Measurements from ENCODE around the gene INSL6.
"Not testable (repeated sequence)": the region's sequence is repeated elsewhere in the genome, so short reads cannot be mapped to it uniquely, and the experiment has no call there.

Gene INSL6, protein sequence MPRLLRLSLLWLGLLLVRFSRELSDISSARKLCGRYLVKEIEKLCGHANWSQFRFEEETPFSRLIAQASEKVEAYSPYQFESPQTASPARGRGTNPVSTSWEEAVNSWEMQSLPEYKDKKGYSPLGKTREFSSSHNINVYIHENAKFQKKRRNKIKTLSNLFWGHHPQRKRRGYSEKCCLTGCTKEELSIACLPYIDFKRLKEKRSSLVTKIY

DNA sequence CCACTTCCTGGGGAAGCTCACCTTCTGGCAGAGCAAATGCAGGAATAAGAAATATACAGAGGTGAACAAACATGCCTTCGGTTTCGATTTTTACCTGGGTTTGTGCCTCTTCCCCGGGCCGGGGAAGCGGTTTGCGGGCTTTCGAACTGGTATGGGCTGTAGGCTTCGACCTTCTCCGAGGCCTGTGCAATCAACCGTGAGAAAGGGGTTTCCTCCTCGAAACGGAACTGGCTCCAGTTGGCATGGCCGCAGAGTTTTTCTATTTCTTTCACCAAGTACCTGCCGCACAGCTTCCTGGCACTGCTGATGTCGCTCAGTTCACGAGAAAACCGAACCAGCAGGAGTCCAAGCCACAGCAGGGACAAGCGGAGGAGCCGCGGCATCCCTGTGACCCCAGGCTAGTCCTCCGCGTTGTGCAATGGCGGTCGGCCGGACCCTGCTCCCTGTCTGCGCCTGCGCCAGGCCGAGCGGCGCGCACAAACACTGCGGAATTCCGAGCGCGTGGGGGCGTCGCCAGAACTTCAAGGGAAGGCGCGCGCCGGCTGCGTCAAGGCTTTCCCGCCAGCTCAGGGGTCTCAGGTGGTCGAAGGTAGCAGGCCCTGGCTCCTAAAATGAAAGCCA, at the start of gene INSL6:
TSS of gene INSL6 (minus strand) at position 420 of the 621 bp plus-strand sequence. CDS start at position 383, 37 bp downstream.
- DNase-seq, result no peak

DNA sequence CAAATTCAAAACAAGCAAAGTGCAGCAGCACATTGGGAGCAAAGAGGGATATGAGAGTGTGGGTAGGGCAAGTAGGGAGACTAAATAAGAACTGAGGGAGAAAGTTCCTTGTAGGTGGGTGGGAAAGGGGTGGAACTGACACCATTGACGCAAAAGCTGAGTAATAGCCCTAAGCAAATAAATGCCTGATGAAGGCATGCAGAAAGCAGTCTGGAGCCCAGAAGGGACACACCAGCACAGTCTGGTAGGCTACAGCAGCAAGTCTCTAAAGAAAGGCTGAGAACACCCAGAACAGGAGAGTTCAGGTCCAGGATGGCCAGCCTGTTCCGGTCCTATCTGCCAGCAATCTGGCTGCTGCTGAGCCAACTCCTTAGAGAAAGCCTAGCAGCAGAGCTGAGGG, 45.8 kb upstream of the INSL6 start, which contains the start of gene INSL4:
TSS of gene INSL4 (plus strand) at position 208 of the 400 bp plus-strand sequence. CDS start at position 313, 105 bp downstream.
- no peak for DNase-seq

DNA sequence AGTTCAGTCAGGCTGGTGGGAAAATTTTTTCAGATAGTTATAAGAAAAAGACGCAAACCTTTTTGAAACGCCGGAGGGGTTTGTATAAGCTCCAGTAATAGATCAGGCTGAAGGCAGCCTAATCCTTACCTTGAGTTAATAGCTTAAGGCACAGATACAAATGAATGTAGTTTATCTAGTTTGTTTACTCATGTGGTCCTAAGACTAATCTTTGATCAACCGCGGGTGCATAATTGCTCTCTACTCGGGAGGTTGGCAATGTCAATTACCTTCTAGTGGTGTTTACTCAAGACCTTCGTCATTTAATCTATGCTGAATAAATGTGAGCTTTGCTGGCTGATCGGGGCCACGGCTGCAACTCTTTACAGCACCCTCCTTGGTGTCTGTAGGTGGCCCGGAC, 45.1 kb upstream of the INSL6 start:
- DNase-seq, result no peak

DNA sequence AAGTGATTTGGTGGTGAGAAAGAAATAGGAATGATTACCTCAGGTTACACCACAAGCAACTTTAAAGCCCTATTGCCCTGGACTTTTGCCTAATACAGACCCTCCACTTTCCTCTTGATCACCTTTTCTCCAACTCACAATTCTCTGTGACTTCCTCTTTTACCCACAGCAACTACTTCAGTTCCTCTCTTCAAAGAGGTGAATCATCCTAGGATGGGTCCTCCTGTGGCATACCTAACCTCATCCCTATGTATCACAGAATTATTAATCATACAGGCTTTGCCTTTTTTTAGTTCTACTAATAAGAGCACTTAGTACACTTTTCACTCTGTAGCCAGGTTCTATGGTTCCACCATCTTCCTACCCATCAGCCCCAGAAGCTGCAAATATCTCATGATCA, 19.6 kb upstream of the INSL6 start:
- DNase-seq, result no peak

DNA sequence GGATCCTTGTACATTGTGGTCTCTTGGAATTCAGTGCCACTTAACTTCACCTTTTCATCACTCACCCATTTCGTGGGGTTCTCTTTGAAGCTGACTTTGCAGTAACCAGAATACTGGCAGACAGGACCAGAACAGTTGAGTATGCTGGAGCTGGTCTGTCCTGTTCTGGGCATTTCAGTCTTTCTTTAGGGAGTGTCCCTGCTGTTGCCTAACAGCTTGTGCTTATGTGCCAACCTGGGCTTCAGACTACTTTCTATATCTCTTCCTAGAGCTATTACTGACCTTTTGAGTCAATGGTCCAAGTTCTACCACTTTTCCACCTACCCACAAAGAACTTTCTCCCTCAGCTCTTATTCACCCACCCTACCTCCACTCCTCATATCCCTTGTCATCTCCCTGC, 10.0 kb upstream of the INSL6 start:
- DNase-seq, result no peak

DNA sequence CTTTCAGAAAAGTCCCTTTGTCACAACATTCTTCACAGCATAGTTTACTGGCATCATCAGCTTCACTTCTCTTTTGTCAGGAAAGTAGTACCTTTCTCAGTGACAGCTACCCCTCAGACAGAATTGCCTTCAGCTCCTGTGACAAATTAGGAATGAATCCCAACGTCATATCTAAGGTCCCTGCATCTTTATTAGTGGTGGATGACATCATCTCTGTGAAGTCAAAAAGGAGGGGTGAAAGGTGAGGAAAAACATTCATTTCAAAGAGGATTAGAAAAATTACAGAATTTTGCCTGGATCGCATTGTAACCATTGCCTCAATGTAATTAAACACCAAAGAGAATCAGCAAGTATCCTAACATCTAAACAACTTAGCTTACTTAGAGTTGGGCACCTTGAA, 7.9 kb upstream of the INSL6 start:
- DNase-seq, result no peak

DNA sequence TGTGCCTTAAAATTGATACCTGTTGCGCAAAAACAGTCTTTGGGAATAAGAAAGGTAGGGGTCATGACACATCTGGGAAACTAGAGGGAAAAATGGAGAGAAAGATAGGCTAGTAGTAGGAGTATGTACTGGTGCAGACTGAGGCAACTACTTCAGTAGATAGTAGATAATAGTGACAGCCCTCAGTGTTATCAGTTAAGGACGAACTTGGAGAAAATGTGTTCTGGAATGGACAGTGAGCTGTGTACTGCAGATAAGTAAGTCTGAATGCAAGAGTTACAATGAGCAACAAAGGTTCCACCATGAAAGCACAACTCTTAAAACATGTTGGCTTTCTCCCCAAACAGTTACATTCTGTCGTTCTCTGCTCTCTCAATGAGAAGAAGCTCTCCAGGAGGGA, 6.5 kb upstream of the INSL6 start:
- DNase-seq, result no peak

DNA sequence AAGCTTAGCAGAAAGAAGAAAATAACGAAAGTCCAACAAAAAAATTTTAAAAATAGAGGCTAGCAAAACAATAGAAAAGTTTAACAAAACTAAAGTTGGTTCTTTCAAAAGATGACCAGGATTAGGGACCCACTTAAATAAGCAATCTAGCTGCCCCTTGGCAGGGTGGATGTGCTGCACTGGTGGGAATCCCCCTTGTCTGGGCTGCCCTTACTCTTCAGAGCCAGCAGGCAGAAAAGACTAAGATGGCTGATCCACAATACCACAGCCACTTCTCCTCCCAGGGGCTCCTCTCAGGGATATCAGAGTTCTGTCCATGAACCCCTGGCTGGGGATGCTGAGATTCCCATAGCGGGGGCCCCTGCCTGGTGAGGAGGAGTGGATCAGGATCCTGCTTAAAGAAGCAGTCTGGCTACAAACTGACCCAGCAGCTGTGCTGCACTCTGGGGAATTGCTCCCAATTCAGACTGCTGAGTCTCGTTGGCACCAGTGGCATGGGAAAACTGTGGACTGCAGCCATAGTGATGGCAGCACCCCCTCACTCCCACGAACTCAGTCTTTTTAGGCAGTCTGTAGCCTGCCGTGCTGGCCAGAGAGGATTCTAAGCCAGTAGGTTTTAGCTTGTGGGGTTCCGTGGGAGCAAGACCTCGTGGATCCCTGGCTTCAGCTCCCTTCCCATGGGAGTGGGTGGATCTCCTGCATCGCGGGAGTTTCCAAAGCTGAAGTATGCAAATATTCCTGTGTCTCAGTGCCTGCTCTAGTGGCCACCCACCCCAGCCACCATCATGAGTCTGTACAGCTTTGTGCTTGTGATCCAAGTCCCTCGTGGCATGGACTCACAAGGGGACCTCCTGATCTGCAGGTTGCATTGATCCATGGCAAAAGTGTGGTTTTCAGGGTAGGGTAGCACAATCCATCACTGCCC, 2.9 kb upstream of the INSL6 start:
- no peak for DNase-seq

DNA sequence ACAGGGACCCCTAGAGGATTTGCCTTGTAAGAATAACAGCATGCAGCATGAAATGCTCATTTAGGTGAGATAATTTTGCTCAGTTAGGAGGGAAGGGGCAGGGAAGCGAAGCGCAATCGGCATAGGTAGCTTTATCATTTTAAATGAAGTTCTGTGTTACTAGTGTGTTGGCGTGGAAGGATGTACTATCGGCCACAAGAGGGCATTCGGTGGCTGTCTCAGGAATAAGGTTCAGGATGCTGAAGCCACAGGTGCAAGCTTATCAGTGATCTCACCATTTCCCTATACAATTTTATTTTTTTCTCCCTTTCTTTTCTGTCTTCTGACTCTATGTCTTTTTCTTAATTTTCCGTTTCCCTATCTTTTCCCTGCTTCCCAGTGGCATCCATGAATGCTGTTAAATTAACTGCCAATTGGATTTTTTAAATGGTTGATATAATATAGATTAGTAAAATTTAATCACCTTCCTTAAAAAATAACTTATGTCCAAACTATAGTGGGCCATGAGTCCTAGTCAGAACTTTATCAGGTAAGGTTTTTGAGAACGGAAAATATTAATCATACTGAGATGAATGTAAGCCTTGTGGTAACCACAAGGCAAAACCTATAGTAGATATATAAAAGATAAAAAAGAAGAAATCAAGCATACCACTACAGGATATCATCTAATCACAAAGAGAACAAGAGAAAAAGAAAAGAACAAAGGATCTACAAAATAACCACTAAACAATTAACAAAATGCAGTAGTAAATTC, 1.2 kb upstream of the INSL6 start:
- DNase-seq, result peak; percentile 54 to 60

DNA sequence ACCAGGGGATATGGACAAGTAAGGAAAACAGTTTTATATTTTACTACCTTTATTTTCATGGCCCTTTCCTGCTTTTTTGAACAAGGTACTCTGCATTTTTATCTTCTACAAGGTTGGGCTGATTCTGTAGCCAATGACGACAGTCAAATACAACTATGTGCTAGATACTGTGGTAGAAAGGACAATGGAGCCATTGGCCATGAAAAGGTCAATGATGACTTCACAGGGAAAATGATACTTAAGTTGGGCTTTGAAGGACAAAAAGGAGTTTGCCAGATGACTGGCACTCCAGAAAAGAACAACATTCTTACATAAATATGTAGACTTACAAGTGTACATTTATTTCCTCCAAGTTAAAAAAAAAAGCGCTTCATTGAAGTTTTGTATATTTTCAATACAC, 663 bp downstream of the INSL6 start:
- no peak for DNase-seq

DNA sequence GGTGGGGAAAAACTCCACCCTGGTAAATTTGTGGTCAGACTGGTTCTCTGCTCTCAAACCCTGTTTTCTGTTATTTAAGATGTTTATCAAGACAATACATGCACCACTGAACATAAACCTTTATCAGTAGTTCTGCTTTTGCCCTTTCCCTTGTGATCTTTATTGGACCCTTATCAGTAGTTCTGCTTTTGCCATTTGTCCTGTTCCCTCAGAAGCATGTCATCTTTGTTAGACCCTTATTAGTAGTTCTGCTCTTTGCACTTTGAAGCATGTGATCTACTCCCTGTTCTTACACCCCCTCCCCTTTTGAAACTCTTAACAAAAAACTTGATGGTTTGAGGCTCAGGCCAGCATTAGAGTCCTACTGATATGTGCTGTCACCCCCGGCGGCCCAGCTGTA, 4.8 kb downstream of the INSL6 start:
- not testable (repeated sequence) for DNase-seq

DNA sequence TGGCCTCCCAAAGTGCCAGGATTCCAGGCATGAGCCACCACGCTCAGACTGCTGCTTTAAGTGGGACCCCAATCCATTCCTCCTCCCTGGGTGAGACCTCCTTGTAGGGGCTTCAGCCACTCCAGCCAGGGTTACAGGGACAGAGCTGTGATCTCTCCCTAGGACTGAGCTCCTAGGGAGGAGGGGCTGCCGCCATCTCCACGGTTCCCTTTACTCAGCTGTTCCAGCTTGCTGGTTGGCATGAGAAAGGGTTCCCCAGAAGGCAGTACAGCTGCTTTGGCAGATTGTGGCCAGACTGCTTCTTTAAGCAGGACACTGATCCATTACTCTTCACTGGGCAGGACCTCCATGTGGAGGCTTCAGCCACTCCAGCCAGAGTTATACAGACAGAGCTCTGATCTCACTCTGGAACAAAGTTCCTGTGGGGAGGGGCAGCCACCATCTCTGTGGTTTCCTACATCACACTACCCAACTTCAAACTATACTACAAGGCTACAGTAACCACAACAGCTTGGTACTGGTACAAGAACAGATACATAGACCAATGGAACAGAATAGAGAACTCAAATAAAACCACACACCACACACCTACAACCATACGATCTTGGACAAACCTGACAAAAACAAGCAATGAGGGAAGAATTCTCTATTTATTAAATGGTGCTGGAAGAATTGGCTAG, 7.2 kb downstream of the INSL6 start:
- no peak for DNase-seq

DNA sequence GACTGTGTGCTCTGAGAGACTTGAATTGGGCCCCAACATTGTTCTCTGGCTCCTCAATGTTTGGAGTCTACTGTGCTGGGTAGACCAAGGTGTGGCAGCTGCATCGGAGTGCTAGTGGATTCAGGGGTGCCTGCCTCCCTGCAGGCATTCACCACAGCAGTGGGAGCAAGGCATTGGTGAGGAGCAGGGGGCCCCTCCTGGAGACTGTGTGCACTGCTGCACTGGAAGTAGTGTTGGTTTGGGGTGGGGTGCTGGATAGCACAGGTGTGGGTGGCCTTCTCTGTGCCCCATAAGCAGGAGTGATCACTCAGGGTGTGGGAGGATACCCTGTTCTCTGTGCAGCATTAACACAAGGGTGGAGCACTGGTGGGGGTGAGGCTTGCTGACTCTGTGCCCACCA, 39.2 kb downstream of the INSL6 start:
- no peak for DNase-seq

DNA sequence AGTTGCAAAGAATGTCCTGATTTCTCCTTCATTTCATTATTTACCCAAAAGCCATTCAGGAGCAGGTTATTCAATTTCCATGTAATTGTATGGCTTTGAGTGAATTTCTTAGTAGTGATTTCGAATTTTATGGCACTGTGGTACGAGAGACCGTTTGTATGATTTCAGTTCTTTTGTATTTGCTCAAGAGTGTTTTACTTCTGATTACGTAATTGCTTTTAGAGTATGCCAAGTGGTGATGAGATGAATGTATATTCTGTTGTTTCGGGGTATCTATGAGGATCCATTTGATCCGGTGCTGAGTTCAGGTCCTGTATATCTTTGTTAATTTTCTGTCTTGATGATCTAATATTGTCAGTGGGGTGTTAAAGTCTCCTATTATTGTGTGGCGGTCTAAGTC, 41.2 kb downstream of the INSL6 start:
- no peak for DNase-seq

DNA sequence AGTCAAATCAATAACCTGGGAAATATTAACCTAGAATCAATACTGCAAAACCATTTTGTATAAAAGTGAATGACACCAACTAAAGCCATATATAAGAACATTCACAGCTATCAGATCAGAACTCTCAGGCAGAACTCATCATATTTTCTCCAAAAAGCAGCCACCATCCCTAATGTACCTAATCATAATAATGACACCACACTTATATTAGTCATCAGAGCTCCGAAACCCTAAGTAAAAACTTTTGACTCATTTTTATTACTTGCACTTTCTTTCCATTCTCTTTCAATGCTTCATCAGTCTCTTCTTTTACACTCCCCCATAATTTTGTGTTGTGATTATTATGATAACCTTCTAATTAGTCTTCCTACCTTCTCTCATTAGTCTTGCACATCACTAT, 45.3 kb downstream of the INSL6 start:
- DNase-seq, result no peak

DNA sequence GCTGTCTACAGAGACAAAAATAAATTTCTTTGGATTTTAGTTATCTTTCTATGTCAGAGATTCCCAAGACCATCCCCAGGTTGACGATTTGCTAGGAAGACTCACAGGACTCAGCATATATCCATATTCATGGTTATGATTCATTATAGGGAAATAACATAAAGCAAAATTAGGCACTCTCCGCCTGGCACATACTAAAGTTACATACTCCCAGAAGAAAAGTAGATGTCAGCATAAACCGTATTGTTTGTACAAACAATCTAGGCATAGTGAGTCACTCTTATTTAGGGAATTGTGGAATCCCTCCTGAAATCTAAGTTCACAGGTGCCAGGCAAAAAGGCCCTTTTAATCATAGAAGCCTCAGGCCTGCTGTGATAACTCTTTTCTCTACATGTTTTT, 62.9 kb downstream of the INSL6 start:
- DNase-seq, result no peak

DNA sequence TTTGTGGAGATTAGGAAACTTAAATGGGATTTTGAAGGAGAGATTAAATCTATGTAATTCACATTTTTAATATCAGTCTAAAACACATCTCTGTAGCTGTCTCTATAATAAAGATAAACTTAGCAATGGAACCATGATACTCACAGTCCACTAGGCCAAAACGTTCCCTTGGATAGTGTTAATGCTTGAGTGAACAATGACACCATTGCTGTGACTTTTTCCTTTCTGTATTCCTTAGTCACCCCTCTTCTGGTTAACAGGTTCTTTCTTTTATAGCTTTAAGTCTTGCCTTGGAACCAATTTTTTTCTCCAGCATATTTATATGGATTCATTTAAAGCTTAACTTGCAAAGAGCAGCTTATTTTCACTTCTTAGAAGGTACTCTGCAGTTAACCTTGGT, 63.3 kb downstream of the INSL6 start:
- no peak for DNase-seq

DNA sequence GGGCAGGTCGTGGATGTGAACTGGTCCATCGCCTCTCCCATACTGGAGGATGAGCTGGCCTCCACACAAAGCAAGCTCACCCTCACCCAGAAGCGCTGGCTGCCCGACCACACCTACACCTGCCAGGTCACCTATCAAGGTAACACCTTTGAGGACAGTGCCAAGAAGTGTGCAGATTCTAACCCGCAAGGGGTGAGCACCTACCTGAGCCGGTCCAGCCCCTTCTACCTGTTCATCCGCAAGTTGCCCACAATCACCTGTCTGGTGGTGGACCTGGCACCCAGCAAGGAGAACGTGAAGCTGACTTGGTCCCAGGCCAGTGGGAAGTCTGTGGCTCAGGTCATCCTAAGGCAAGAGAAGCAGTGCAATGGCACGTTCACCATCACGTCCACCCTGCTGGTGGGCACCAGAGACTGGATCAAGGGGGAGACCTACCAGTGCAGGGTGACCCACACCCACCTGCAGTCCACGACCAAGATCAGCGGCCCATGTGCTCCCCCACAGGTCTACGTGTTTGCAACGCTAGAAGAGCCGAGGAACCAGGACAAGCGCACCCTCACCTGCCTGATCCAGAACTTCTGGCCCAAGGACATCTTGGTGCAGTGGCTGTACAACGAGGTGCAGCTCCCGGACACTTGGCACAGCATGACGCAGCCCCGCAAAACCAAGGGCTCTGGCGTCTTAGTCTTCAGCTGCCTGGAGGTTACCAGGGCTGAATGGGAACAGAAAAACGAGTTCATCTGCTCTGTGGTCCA, 71.3 kb downstream of the INSL6 start:
- DNase-seq, result no peak

All from activated CD4-positive, alpha-beta T cell treated with anti-CD3 and anti-CD28 coated beads for 4 hours (primary cell).